Activated T-helper 2 cell treated with anti-CD3 and anti-CD28 coated beads, Interferon-gamma antibody, Interleukin-2, Interleukin-4, amounts not matched to agents 10 μg/mL and 5 μg/mL and 100 μg/mL, durations not matched to agents 14 hours and 24 hours and 36 hours (primary cell): ENCODE data around the gene TNS4. TPM values are rescaled to one million over a fixed set of nuclear protein-coding genes. Genes with fewer than 3 reads are reported as not detected.

ENCODE experiments used
- DNase-seq: peaks from one replicate; pipeline ENCODE4 v3.0.0; 2021; ENCODE audit warnings: low spot score
- H3K27ac Mint-ChIP-seq: one replicate; pipeline ENCODE4 v1.8.0; 2021; ENCODE audit warnings: mixed read lengths
- H3K27me3 Mint-ChIP-seq: one replicate; pipeline ENCODE4 v1.8.0; 2021; ENCODE audit warnings: low read depth, mixed read lengths
- H3K36me3 Mint-ChIP-seq: one replicate; pipeline ENCODE4 v1.8.0; 2021; ENCODE audit warnings: low read depth, mixed read lengths
- H3K4me1 Mint-ChIP-seq: one replicate; pipeline ENCODE4 v1.8.0; 2021; ENCODE audit warnings: low read depth, mixed read lengths
- H3K4me3 Mint-ChIP-seq: one replicate; pipeline ENCODE4 v1.8.0; 2021; ENCODE audit warnings: low read depth, mild to moderate bottlenecking, moderate library complexity, mixed read lengths
- H3K9me3 Mint-ChIP-seq: one replicate; pipeline ENCODE4 v1.8.0; 2021; ENCODE audit warnings: mixed read lengths
- intact Hi-C: fragments of 100-400 bp; cut with micrococcal nuclease; formaldehyde crosslinking; loops from one replicate; pipeline ENCODE4 v1.15.1; 2023
- total RNA-seq: library from RNA; stranded (reverse); gene quantifications from 2 replicates; pipeline ENCODE4 v1.2.3, GENCODE V29; 2022

TNS4 gene
- total RNA-seq, 1 donor from 2014 or later = 9.0 TPM

DNA sequence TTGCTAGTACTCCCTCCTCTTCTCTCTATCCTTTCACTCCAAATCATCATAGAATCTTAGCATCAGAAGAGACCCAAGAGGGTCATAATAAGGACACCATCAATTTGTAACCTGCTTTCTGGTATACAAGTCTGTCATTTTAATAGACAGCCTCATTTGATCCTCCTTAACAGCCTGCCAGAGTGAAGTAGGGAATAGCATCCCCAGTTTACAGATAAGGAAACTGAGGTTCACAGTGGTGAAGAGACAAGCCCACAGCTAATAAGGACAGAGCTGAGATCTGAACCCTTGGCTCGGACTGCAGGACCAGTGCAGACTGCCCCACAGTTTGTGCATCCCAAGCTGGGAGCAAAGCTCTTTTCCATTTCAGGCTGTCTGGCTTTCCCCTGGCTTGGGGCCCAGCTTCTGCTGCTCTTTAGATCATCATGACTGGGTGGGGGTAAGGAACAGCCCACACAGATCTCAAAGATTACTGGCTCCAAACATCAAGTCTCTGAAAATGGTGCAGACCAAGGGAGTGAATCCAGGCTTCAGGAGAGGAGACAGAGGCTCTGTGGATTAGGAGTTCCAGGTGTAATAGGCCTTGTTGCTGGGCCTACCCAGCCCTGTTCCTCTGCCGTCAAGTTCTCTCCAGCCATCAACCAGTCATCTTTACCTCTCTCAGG, 68.4 kb downstream of the TNS4 start:
- no peak for DNase-seq
- Mint-ChIP-seq H3K27ac (no peak overlapping the region), H3K27me3 (peaks cover 3% of the 10 kb centered on the region), H3K4me1 (peaks cover 25% of the 10 kb centered on the region), H3K9me3 (no peaks in the 10 kb centered on the region), H3K36me3 (no peaks in the 10 kb centered on the region), H3K4me3 (no peak overlapping the region)
- intact Hi-C loops = no loop called here

DNA sequence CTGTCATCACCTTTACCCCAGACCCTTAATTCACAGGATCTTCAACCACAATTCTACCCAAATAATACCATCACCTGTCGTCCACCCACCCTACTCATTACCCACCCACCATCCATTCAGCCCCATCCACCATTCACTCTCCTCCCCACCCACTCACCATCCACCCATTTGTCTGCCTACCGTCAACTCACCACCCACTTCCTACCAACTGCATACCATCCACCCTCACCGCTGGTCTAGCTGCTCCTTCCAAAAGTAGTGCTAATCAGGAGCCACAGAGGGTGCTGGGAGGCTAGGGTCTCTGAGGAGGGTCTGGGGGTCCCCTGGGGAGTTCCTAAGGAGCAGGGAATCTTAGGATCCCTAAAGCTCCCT, 70.2 kb downstream of the TNS4 start:
- Mint-ChIP-seq H3K4me3 (no peak overlapping the region), H3K27ac (no peak overlapping the region), H3K9me3 (no peaks in the 10 kb centered on the region), H3K4me1 (peaks cover 33% of the 10 kb centered on the region), H3K27me3 (peaks cover 5% of the 10 kb centered on the region), H3K36me3 (no peaks in the 10 kb centered on the region)
- no peak for DNase-seq
- intact Hi-C loops = no loop called here

DNA sequence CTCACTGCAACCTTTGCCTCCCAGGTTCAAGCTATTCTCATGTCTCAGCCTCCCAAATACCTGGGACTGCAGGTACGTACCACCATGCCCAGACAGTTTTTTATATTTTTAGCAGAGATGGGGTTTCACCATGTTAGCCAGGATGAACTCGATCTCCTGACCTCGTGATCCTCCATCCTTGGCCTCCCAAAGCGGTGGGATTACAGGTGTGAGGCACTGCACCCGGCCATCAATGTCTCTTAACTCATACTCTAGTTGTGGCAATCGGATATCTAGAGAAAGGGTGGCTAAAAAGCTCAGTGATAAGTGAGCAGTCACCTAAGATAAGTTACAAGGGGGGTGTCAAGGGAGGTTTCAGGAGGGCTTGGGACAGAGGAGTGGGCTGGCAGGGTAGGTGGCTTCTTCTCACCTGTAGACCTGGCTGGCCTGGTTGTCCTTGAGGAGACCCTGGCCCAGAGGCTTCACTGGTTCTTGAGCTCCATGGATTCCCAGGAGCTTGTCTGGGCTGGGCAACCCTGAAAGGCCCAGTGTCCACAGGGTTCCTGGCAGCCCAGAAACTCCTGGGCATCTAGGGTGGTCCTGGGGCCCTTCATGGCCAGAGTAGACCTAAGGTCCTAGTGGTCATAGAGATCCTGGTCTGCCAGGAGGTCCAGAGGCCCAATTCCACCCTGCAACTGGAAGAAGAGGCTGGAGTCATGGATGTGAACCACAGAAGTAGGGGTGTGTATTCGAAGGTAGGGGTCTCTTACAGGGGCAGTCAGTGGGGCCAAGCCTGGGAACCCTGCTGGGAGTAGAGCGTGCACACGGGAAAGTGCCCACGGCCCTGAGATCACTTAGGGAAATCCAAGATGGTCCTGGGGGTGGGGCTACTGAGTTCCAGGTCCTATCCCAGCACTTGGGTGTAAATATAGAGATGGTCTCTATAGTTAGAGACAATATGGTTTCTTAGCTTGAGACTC, 70.9 kb downstream of the TNS4 start:
- no peak for DNase-seq
- Mint-ChIP-seq H3K36me3 (no peaks in the 10 kb centered on the region), H3K27ac (no peak overlapping the region), H3K27me3 (peaks cover 5% of the 10 kb centered on the region), H3K4me3 (no peak overlapping the region), H3K4me1 (peaks cover 40% of the 10 kb centered on the region), H3K9me3 (no peaks in the 10 kb centered on the region)
- intact Hi-C loops = no loop called here

DNA sequence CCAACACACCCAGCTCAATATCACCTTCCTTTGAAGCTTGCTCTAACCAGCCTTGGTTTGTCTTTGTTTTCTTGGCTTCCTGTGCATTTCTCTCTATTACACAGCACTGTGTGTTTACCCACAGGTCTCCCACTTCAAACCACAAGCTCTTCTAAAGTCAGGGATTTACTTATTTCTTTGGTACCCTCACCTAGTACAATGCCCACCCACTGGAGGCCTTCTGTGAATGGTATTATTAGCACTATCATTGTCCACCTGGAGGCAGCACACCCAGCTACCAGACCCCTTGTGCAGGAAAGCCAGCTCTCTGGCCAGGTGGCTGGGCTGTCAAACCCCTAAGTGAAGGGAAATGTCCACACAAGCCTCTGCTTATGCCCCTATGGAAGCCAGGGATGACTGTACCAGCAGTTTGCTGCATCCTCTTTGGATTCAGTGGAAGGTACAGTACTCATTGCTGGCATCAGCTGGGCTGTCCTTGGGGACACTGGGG, 74.4 kb downstream of the TNS4 start:
- Mint-ChIP-seq H3K4me1 (peaks cover 31% of the 10 kb centered on the region), H3K27ac (peak overlapping the region; percentile 58), H3K9me3 (no peaks in the 10 kb centered on the region), H3K4me3 (peak overlapping the region; percentile 47), H3K27me3 (peaks cover 5% of the 10 kb centered on the region), H3K36me3 (no peaks in the 10 kb centered on the region)
- DNase-seq = no peak
- intact Hi-C loops = loop anchor here (1.0 to 2.0 kb wide), 2 partner anchors 9 to 16 kb away; partner anchors contain the start of gene IGFBP4

Other genes starting within 250 kb of the TNS4 start
- 126 and 133 TPM in 2 replicates for gene CDC6, start 213.7 kb downstream of the TNS4 start, total RNA-seq
- gene RARA, start 192.4 kb downstream of the TNS4 start, total RNA-seq = 30.4 and 35.1 TPM in 2 replicates
- 0.48 TPM in 1 of 2 replicates, not detected in the other for gene GJD3, start 136.9 kb downstream of the TNS4 start, total RNA-seq
- 193 and 199 TPM in 2 replicates for gene TOP2A, start 83.7 kb downstream of the TNS4 start, total RNA-seq
- gene IGFBP4, start 58.2 kb downstream of the TNS4 start, total RNA-seq = 54.6 and 59.3 TPM in 2 replicates
- 367 and 374 TPM in 2 replicates for gene CCR7, start 63.8 kb upstream of the TNS4 start, total RNA-seq
- gene SMARCE1, start 146.2 kb upstream of the TNS4 start, total RNA-seq = 126 and 131 TPM in 2 replicates
- gene KRT222, start 163.6 kb upstream of the TNS4 start, total RNA-seq = 0.43 TPM in 1 of 2 replicates, not detected in the other
- gene KRT24, start 202.1 kb upstream of the TNS4 start, total RNA-seq = not detected in 2 replicates